COLO668 (cell line): Measurements from ENCODE around the gene PEX14.

ENCODE experiments used
- DNase-seq: peaks from one replicate; lab custom pipeline; 2025; ENCODE audit not compliant: unreplicated experiment; lab: John Stamatoyannopoulos, UW

Gene PEX14

GRCh38 chr1:10642403-10643080 lies 167.8 kb downstream of the PEX14 start:
- DNase-seq = peak; percentile 79

- peak; percentile 98 for DNase-seq
Observed at GRCh38 chr1:10643607-10644306, 169.0 kb downstream of the PEX14 start.

- DNase-seq = peak; percentile 63
Observed at GRCh38 chr1:10644307-10645128, 169.8 kb downstream of the PEX14 start.

- DNase-seq = peak; percentile 46
Observed at GRCh38 chr1:10646347-10646861, 171.7 kb downstream of the PEX14 start.

GRCh38 chr1:10647414-10648170 lies 172.8 kb downstream of the PEX14 start:
- no peak for DNase-seq

GRCh38 chr1:10648689-10649516 lies 174.2 kb downstream of the PEX14 start:
- no peak for DNase-seq

- no peak for DNase-seq
Observed at GRCh38 chr1:10649517-10650201, 174.9 kb downstream of the PEX14 start.

GRCh38 chr1:10650556-10651388 lies 176.0 kb downstream of the PEX14 start:
- DNase-seq = no peak

GRCh38 chr1:10651389-10651766 lies 176.6 kb downstream of the PEX14 start:
- no peak for DNase-seq

GRCh38 chr1:10651793-10652192 lies 177.0 kb downstream of the PEX14 start:
- DNase-seq = peak; percentile 81

- no peak for DNase-seq
Observed at GRCh38 chr1:10652626-10653025, 177.9 kb downstream of the PEX14 start.

GRCh38 chr1:10653370-10654125 lies 178.8 kb downstream of the PEX14 start:
- DNase-seq = no peak

GRCh38 chr1:10655002-10655401 lies 180.3 kb downstream of the PEX14 start:
- no peak for DNase-seq

- no peak for DNase-seq
Observed at GRCh38 chr1:10656431-10656830, 181.7 kb downstream of the PEX14 start.

GRCh38 chr1:10657088-10657847 lies 182.5 kb downstream of the PEX14 start:
- DNase-seq = no peak

GRCh38 chr1:10658396-10659066 lies 183.8 kb downstream of the PEX14 start:
- no peak for DNase-seq

- no peak for DNase-seq
Observed at GRCh38 chr1:10659218-10659617, 184.5 kb downstream of the PEX14 start.
